ENCODE measurements around the gene RBM20.

- TF ChIP-seq, protein P1, sequence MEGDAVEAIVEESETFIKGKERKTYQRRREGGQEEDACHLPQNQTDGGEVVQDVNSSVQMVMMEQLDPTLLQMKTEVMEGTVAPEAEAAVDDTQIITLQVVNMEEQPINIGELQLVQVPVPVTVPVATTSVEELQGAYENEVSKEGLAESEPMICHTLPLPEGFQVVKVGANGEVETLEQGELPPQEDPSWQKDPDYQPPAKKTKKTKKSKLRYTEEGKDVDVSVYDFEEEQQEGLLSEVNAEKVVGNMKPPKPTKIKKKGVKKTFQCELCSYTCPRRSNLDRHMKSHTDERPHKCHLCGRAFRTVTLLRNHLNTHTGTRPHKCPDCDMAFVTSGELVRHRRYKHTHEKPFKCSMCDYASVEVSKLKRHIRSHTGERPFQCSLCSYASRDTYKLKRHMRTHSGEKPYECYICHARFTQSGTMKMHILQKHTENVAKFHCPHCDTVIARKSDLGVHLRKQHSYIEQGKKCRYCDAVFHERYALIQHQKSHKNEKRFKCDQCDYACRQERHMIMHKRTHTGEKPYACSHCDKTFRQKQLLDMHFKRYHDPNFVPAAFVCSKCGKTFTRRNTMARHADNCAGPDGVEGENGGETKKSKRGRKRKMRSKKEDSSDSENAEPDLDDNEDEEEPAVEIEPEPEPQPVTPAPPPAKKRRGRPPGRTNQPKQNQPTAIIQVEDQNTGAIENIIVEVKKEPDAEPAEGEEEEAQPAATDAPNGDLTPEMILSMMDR (IDR thresholded peaks at IDR 0.05) = no peak
- no peak for TF ChIP-seq POLR2AphosphoS5 (IDR thresholded peaks at IDR 0.05; ENCODE audit: low read depth, low read length)
- no peak for TF ChIP-seq TCF7L2 (IDR thresholded peaks at IDR 0.05; ENCODE audit: low read depth, low read length)
Measured at GRCh38 chr10:110784198-110784597, 140.1 kb downstream of the RBM20 start.

Measured in Panc1 (cell line).